ENCODE results near the gene SULT1C2.

Gene SULT1C2

GRCh38 chr2:108293850-108294249, 5.2 kb downstream of the SULT1C2 start:
- no peak overlapping the region for H3K4me3 ChIP-seq (ENCODE audit: low read depth, low read length)
- no peak overlapping the region for H3K9ac ChIP-seq (ENCODE audit: low read length)
- no peaks in the 10 kb centered on the region for H3K9me3 ChIP-seq (ENCODE audit: control insufficient read depth, insufficient read depth, low read depth, low read length)
- no peaks in the 10 kb centered on the region for H3K36me3 ChIP-seq (ENCODE audit: control insufficient read depth, insufficient read depth, low read length)
- H3K27ac ChIP-seq (ENCODE audit: low read depth, low read length) = no peak overlapping the region
- H3K4me1 ChIP-seq (ENCODE audit: control insufficient read depth, insufficient read depth, low read length) = peaks cover 4% of the 10 kb centered on the region
- H3K27me3 ChIP-seq (ENCODE audit: control insufficient read depth, insufficient read depth, low read length) = no peaks in the 10 kb centered on the region

GRCh38 chr2:108297436-108298141, 8.9 kb downstream of the SULT1C2 start:
- Histone ChIP-seq H3K4me1 (ENCODE audit: control insufficient read depth, insufficient read depth, low read length) (no peaks in the 10 kb centered on the region), H3K27ac (ENCODE audit: low read depth, low read length) (no peak overlapping the region), H3K27me3 (ENCODE audit: control insufficient read depth, insufficient read depth, low read length) (no peaks in the 10 kb centered on the region), H3K4me3 (ENCODE audit: low read depth, low read length) (no peak overlapping the region), H3K36me3 (ENCODE audit: control insufficient read depth, insufficient read depth, low read length) (no peaks in the 10 kb centered on the region), H3K9me3 (ENCODE audit: control insufficient read depth, insufficient read depth, low read depth, low read length) (no peaks in the 10 kb centered on the region), H3K9ac (ENCODE audit: low read length) (no peak overlapping the region)

GRCh38 chr2:108301558-108301957, 12.9 kb downstream of the SULT1C2 start:
- no peak overlapping the region for H3K9ac ChIP-seq (ENCODE audit: low read length)
- no peaks in the 10 kb centered on the region for H3K9me3 ChIP-seq (ENCODE audit: control insufficient read depth, insufficient read depth, low read depth, low read length)
- H3K36me3 ChIP-seq (ENCODE audit: control insufficient read depth, insufficient read depth, low read length) = no peaks in the 10 kb centered on the region
- H3K4me3 ChIP-seq (ENCODE audit: low read depth, low read length) = no peak overlapping the region
- H3K4me1 ChIP-seq (ENCODE audit: control insufficient read depth, insufficient read depth, low read length) = no peaks in the 10 kb centered on the region
- no peaks in the 10 kb centered on the region for H3K27me3 ChIP-seq (ENCODE audit: control insufficient read depth, insufficient read depth, low read length)
- H3K27ac ChIP-seq (ENCODE audit: low read depth, low read length) = no peak overlapping the region

GRCh38 chr2:108304975-108305374, 16.3 kb downstream of the SULT1C2 start:
- H3K4me1 ChIP-seq (ENCODE audit: control insufficient read depth, insufficient read depth, low read length) = no peaks in the 10 kb centered on the region
- no peak overlapping the region for H3K9ac ChIP-seq (ENCODE audit: low read length)
- H3K27me3 ChIP-seq (ENCODE audit: control insufficient read depth, insufficient read depth, low read length) = no peaks in the 10 kb centered on the region
- no peaks in the 10 kb centered on the region for H3K36me3 ChIP-seq (ENCODE audit: control insufficient read depth, insufficient read depth, low read length)
- no peak overlapping the region for H3K27ac ChIP-seq (ENCODE audit: low read depth, low read length)
- H3K4me3 ChIP-seq (ENCODE audit: low read depth, low read length) = no peak overlapping the region
- H3K9me3 ChIP-seq (ENCODE audit: control insufficient read depth, insufficient read depth, low read depth, low read length) = no peaks in the 10 kb centered on the region

- Histone ChIP-seq H3K9ac (ENCODE audit: low read length) (no peak overlapping the region), H3K27me3 (ENCODE audit: control insufficient read depth, insufficient read depth, low read length) (no peaks in the 10 kb centered on the region), H3K9me3 (ENCODE audit: control insufficient read depth, insufficient read depth, low read depth, low read length) (no peaks in the 10 kb centered on the region), H3K36me3 (ENCODE audit: control insufficient read depth, insufficient read depth, low read length) (no peaks in the 10 kb centered on the region), H3K4me3 (ENCODE audit: low read depth, low read length) (no peak overlapping the region), H3K27ac (ENCODE audit: low read depth, low read length) (no peak overlapping the region), H3K4me1 (ENCODE audit: control insufficient read depth, insufficient read depth, low read length) (no peaks in the 10 kb centered on the region)
Measured at GRCh38 chr2:108305901-108306300, 17.2 kb downstream of the SULT1C2 start.

- Histone ChIP-seq H3K36me3 (ENCODE audit: control insufficient read depth, insufficient read depth, low read length) (no peaks in the 10 kb centered on the region), H3K27ac (ENCODE audit: low read depth, low read length) (no peak overlapping the region), H3K9me3 (ENCODE audit: control insufficient read depth, insufficient read depth, low read depth, low read length) (0 out of 2 replicates have a peak, but pooled peaks cover 8% of the 10 kb centered on the region), H3K27me3 (ENCODE audit: control insufficient read depth, insufficient read depth, low read length) (no peaks in the 10 kb centered on the region), H3K4me3 (ENCODE audit: low read depth, low read length) (no peak overlapping the region), H3K4me1 (ENCODE audit: control insufficient read depth, insufficient read depth, low read length) (0 out of 2 replicates have a peak, but pooled peaks cover under 1% of the 10 kb centered on the region), H3K9ac (ENCODE audit: low read length) (no peak overlapping the region)
Measured at GRCh38 chr2:108309903-108310302, 21.2 kb downstream of the SULT1C2 start.

- H3K4me3 ChIP-seq (ENCODE audit: low read depth, low read length) = no peak overlapping the region
- H3K9me3 ChIP-seq (ENCODE audit: control insufficient read depth, insufficient read depth, low read depth, low read length) = 0 out of 2 replicates have a peak, but pooled peaks cover 8% of the 10 kb centered on the region
- H3K36me3 ChIP-seq (ENCODE audit: control insufficient read depth, insufficient read depth, low read length) = no peaks in the 10 kb centered on the region
- H3K27me3 ChIP-seq (ENCODE audit: control insufficient read depth, insufficient read depth, low read length) = no peaks in the 10 kb centered on the region
- H3K27ac ChIP-seq (ENCODE audit: low read depth, low read length) = peak overlapping the region; percentile 31; the same call in 1 of the 2 replicates
- peaks cover 24% of the 10 kb centered on the region for H3K4me1 ChIP-seq (ENCODE audit: control insufficient read depth, insufficient read depth, low read length)
- H3K9ac ChIP-seq (ENCODE audit: low read length) = peak overlapping the region; percentile 18
Measured at GRCh38 chr2:108314586-108315296, 26.0 kb downstream of the SULT1C2 start.

- no peaks in the 10 kb centered on the region for H3K36me3 ChIP-seq (ENCODE audit: control insufficient read depth, insufficient read depth, low read length)
- 0 out of 2 replicates have a peak, but pooled peaks cover 8% of the 10 kb centered on the region for H3K9me3 ChIP-seq (ENCODE audit: control insufficient read depth, insufficient read depth, low read depth, low read length)
- no peaks in the 10 kb centered on the region for H3K27me3 ChIP-seq (ENCODE audit: control insufficient read depth, insufficient read depth, low read length)
- peaks cover 24% of the 10 kb centered on the region for H3K4me1 ChIP-seq (ENCODE audit: control insufficient read depth, insufficient read depth, low read length)
- H3K9ac ChIP-seq (ENCODE audit: low read length) = peak overlapping the region; percentile 18
- peak overlapping the region; percentile 45; the same call in 1 of the 2 replicates for H3K27ac ChIP-seq (ENCODE audit: low read depth, low read length)
- H3K4me3 ChIP-seq (ENCODE audit: low read depth, low read length) = no peak overlapping the region
Measured at GRCh38 chr2:108315444-108315934, 26.8 kb downstream of the SULT1C2 start.

GRCh38 chr2:108316033-108316432, 27.3 kb downstream of the SULT1C2 start:
- H3K27me3 ChIP-seq (ENCODE audit: control insufficient read depth, insufficient read depth, low read length) = no peaks in the 10 kb centered on the region
- peak overlapping the region; percentile 24 for H3K4me3 ChIP-seq (ENCODE audit: low read depth, low read length)
- H3K9me3 ChIP-seq (ENCODE audit: control insufficient read depth, insufficient read depth, low read depth, low read length) = 0 out of 2 replicates have a peak, but pooled peaks cover 8% of the 10 kb centered on the region
- H3K4me1 ChIP-seq (ENCODE audit: control insufficient read depth, insufficient read depth, low read length) = peaks cover 24% of the 10 kb centered on the region
- peak overlapping the region; percentile 64 for H3K9ac ChIP-seq (ENCODE audit: low read length)
- H3K36me3 ChIP-seq (ENCODE audit: control insufficient read depth, insufficient read depth, low read length) = no peaks in the 10 kb centered on the region
- peak overlapping the region; percentile 45; the same call in 1 of the 2 replicates for H3K27ac ChIP-seq (ENCODE audit: low read depth, low read length)

- H3K9me3 ChIP-seq (ENCODE audit: control insufficient read depth, insufficient read depth, low read depth, low read length) = 0 out of 2 replicates have a peak, but pooled peaks cover 8% of the 10 kb centered on the region
- peak overlapping the region; percentile 24 for H3K4me3 ChIP-seq (ENCODE audit: low read depth, low read length)
- peak overlapping the region; percentile 45; the same call in 1 of the 2 replicates for H3K27ac ChIP-seq (ENCODE audit: low read depth, low read length)
- H3K36me3 ChIP-seq (ENCODE audit: control insufficient read depth, insufficient read depth, low read length) = no peaks in the 10 kb centered on the region
- peaks cover 24% of the 10 kb centered on the region for H3K4me1 ChIP-seq (ENCODE audit: control insufficient read depth, insufficient read depth, low read length)
- H3K9ac ChIP-seq (ENCODE audit: low read length) = peak overlapping the region; percentile 64
- H3K27me3 ChIP-seq (ENCODE audit: control insufficient read depth, insufficient read depth, low read length) = no peaks in the 10 kb centered on the region
Measured at GRCh38 chr2:108316461-108317258, 28.0 kb downstream of the SULT1C2 start.

Measured in HUES6 (cell line).